HG03064 (cell line): ENCODE measurements around the gene MRPL24.
"Not testable (repeated sequence)": the region's sequence is repeated elsewhere in the genome, so short reads cannot be mapped to it uniquely, and the experiment has no call there.

ENCODE experiments used
- ATAC-seq: cut with Tn5 transposase; IDR thresholded peaks from one replicate; pipeline ENCODE4 v1.9.1; 2021; ENCODE audit warnings: low read depth; ENCODE audit not compliant: unreplicated experiment

The MRPL24 gene

DNA sequence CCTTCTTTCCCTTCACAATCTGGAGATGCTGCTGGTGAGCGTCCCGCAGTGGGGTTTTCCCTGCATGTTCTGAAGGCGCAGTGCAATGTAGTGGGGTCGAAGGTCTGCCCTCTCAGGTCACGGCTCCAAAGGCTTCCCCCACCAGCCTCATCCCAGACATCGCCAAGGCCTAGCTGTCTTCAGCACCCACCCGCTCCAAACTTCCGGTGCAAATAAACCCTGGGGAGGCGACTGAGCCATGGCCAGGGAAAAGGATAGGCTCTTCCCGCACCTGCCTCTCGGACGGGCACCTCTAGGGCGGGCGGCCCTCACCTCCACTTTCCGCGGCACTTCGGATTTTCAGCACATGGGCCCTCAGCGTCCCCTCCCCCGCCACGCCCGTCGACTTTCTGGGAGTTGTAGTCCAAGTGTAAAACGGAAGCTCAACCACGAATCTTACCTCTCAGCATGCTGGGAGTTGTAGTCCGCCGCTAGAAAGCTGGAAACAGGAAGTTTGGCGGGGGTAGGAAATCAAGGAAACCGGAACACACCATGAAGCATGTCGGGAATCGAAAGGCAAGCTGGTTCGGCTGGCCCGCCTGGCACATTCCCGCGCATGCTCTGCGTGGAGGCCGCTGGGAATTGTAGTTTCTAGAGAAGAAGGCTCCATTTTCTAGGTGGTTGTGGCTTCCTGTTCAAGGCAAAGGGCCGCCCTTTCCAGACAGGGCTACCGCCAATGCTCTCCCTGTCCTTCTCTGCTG, at the start of gene MRPL24:
TSS of gene MRPL24 (minus strand) at position 348 of the 740 bp plus-strand sequence. CDS start 2,384 bp downstream, outside the sequence.
- peak; percentile 76 for ATAC-seq

DNA sequence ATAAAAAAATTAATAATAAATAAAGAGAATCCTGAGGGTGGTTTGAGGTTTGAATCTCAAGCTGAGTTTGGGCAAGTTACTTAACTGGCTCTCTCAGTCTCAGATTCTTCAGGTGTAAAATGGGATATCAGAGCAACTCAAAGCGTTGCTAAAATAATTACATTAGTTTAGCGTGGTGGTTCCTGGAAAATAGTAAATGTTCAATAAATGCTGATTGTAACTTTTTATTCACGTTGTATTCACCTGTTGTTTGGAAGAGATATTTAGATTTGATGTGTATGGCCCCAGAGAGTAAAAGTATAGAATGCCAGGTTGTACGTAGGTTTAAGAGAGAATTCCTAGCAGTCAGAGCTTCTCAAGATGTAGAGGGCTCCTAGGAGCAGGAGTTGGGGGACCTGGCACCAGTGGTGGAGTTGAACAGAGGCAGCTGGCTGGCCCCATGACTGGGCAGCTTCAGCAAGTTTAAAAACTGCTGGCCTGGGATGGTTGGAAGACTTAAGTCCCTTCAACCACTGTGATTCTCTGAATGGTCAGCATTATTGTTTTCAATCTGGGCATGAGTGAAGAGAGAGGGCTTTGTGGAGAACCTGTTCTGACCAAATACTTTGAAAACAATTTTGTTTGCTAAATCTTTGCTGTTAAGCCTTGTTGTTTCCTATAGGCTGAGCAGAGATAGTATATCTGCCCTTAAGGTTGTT, 48.9 kb upstream of the MRPL24 start:
- no peak for ATAC-seq

DNA sequence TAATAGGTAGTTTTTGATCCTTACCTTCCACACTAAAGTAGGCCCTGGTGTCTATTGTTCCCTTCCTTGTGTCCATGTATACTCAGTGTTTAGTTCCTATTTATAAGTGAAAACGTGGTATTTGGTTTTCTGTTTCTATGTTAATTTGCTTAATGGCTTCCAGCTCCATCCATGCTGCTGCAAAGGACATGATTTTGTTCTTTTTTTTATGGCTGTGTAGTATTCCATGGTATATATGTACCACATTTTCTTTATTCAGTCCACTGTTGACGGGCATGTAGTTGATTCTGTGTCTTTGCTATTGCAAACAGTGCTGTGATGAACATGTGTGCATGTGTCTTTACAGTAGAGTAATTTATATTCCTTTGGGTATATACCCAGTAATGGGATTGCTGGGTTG, 47.2 kb upstream of the MRPL24 start:
- no peak for ATAC-seq

DNA sequence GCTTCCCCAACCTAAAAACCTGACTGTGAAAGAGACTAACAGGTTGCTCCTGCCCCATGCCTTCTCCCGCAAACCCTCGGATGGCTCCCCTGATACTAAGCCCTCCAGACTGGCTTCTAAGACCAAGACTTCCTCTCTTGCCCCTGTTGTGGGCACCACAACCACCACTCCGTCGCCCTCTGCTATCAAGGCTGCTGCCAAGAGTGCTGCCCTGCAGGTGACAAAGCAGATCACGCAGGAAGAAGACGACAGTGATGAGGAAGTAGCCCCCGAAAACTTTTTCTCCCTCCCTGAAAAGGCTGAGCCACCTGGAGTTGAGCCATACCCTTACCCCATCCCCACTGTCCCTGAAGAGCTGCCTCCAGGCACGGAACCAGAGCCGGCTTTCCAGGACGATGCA, 45.8 kb upstream of the MRPL24 start:
- ATAC-seq: no peak

DNA sequence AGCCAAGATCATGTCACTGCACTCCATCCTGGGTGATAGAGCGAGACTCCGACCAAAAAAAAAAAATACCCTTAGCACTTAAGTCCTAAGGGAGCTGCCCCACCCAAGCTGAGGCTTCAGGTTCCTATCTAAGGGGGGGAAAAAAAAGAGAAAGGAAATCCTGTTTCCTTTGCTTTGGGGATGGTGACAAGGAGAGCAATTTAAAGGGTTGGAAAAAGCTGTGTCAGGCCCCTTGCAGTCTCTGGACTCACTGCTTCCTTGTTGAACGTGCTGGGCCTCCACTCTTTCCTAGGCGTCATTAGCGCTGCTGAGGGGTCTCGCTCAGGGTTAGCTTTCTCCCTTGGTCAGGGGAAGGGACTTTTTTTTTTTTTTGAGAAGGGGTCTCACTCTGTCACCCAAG, 44.6 kb upstream of the MRPL24 start:
- ATAC-seq: no peak

DNA sequence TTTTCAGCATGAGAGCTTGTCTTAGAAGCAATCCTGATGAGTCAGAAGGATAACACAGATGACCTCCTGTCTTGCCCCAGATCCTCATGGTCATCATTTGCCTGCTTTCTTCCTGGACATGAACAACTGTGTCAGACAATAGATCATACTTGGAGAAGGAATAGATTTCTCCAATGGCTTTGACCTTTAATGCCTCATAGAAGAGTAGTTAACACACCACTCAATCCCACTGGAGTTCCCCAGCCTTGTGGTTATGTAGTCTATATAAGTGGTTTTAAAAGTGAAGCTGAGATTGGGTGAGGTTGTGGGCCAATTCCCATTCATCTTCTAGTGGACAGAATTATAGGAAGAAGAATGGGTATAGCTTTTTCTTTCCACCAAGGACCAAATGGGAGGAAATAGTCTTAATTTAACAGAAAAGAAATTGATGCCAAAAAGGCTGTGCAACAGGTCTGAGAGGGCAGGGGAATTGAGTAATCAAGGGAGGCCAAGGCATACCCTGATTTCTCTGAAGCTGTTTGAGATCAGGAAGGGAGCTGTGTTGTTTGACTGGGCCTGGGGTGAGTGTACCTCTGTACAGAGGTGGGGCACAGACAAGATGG, 40.8 kb upstream of the MRPL24 start:
- no peak for ATAC-seq

DNA sequence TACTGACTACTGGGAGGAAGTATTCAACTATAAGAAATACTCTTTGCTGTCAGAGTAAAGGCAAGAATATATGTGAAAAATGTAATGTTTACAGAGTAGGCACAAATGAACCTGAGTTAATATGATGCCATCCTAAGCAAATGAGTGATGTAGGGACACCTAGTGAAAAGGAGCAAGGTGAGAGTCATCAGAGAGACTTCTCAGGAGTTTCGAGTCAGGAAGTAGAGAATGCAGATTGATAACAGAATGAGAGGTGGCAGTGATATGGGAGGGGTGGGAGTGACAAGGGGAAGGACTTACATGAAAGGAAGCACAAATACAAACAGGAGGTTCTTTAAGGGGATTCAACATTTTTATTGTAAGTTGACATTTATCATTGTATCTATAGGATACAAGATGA, 36.7 kb upstream of the MRPL24 start:
- ATAC-seq: no peak

DNA sequence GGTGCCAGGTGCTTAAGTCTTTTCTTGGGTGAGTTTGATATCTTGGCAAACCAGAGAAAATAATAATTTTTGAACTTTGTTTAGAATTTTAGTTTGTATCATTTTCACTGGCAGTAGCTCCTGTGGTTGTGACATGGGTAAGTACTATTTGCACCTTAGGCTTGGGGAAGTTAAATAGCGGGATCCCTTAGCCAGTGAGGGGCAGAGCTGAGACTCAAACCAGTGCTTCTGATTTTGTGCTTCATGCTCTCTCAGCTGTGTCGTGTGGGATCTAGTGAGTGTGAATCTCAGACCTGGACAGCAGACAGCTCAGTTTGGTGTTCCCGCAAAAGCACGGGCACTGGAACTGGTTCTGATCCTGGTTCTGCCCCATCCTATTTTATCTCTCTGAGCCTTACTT, 36.1 kb upstream of the MRPL24 start:
- ATAC-seq: no peak

DNA sequence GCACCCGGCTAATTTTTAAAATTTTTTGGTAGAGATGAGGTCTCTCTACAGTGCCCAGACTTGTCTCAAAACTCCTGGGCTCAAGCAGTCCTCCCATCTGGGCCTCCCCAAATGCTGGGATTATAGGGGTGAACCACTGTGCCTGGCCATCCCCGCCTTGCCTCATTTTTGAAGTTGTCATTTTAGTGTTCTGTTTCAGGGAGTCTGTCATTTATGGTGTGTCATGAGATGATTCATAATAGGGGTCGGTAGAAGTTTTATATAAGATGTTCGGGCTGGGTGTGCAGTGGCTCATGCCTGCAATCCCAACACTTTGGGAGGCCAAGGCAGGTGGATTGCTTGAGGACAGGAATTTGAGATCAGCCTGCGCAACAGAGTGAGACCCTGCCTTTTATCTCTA, 34.9 kb upstream of the MRPL24 start:
- no peak for ATAC-seq

DNA sequence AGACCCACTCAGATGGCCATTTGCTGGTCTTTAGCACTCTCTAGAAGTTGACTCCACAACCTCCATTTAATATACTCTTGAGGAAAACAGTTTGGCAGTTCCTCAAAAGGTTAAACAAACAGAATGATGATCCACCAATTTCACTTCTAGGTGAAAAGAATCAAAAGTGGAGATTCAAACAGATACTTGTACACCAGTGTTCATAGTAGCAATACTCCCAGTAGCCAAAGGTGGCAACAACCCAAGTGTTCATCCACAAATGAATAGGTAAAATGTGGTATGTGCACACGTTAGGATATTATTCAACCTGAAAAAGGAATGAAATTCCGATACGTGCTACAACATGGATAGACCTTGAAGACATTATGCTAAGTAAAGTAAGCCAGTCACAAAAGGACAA, 32.7 kb upstream of the MRPL24 start:
- ATAC-seq: no peak

DNA sequence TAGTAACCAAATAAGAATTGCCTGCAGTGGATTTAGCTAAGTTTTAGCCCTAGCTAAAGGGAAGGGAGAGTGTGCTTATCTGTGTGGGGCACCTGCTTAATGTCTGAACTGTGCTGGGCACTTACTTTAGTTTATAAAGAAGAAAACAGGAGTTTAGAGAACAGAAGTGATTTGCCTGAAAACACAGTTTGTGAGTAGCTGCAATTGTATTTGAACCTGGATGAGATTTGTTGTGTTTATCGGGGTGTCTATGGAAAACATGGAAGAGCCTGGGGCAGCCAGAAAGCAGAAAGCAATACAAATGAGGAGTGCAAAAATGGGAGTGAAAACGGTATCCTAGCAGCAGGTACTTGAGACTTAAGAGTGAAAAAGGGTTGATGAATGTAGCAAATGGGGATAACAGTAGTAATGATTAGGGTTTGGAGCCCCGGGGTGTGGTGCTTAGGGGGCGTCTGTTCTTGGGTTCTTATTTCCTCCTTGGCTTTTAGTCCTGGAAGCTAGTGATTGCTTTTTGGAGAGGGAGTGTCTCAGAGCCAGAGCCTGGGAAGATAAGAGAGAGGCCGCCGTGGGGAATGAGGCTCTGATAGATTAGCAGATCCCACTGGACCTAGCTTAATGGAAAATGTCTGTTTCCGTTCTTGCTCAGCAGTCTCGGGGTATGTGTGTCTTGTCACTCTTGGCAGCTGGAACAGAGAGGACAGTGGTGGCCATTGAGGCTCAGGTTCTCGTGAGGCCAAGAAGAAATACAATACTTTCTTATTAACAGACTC, 32.0 kb upstream of the MRPL24 start:
- no peak for ATAC-seq

DNA sequence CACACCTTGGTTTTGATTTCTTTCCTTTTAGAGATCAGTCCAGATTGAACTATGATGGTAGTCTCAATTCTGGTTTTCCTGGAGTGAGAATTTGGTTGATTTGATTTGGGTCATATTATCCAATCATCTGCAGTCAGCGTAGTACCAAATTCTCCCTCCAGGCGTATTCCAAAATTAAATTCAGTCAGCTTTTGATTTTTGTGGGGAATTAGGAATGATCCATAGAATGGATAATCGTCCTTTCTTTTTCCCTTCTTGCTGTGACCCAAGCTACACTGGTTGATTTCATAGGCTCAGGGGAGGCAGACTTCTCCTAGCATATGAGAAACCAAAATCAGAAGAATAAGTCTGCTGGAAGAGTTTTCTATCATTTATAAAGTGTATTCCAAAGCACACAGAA, 31.3 kb upstream of the MRPL24 start:
- no peak for ATAC-seq

DNA sequence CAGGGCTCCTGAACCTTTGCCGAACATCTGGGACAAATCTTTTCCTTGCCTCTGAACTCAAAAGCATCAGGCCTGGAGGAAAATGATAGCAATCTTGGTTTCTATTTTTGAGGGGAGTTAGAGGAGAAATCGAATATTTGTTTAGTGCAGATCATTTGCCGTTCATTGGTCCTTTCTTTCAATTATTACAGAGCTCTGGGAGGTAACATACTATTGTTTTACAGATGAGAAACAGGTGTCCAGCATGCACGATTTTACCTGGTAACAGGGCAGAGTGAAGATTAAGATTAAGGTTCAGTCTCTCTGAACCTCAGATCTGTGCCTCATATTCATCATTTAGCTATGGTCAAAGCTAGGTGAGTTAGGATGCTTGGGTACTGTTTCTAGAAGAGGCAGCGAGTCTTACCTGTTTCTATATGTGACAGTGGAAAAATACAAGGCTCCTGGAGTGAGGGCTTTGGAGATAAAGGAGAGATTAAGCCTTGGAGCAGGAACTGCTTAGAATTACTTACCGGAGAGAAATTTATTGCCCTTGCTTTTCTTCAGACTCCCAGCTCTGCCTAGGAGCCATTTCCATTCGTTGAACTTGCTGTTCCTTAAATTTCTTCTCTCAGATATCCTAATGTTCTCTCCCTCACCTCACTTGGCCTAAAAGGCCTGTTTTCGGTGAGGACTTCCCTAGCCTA, 27.9 kb upstream of the MRPL24 start:
- ATAC-seq: no peak

DNA sequence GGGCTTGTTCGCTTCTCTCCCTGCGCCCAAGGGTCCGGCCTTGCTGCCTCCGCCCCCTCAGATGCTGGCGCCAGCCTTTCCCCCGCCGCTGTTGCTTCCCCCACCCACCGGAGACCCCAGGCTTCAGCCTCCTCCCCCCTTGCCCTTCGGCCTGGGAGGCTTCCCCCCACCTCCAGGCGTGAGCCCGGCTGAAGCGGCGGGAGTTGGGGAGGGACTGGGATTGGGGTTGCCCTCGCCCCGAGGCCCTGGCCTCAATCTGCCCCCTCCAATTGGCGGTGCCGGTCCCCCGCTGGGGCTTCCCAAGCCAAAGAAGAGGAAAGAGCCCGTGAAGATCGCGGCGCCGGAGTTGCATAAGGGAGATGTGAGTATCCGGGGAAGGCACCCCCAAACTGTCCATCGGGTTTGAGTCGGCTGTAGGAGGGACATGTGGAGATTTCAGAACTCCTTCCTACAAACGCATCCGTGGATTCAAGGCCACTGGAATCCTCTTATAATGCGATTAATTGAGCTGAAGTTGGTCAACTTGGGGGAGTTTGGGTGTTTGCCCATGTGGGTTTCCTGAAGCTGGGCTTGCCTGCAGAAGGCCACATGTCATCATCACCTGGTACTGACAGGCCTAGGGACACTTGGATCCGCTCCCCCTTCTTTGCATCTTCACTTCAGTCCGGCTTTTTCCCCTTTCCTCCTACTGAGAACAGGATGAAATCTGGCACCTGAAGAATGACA, 27.2 kb upstream of the MRPL24 start:
- no peak for ATAC-seq

DNA sequence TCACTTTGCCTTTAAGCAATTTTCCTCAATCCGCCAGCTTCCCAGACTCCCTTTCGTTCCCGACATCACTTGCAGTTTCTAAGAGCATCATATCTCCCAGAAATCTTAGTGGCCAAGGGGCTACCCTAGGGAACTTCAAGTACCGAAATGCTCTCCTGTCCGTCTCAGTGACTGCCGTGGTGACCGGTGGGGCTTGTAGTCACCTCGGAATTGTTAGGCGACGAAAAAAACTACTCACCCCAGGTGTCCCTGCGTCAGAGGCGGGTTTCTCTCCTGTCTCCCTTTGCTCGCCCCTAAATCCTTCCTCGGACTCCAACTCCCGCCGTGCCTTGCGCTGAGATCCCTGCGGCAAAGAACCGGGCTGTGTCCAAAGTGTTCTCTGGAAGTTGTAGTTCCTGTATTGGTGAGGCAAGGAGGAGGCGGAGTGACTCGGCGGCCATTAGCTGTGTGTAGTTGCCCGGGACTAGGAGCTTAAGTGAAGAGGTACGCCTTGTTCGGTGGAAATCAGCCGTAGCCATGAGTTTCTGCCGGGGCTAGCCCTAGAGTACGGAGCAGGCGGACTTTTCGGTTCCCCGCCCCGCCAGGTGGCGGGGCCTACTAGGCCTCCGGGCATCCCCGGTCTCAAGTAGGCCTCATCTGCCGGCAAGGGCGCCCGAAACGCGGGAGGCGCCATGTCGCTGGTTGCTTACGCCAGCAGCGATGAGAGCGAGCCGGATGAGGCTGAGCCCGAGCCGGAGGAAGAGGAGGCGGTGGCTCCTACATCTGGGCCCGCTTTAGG, 26.4 kb upstream of the MRPL24 start, which contains the start of gene PRCC:
TSS of gene PRCC (plus strand) at position 435 of the 778 bp plus-strand sequence. CDS start at position 672, 237 bp downstream.
- ATAC-seq: peak; percentile 88

DNA sequence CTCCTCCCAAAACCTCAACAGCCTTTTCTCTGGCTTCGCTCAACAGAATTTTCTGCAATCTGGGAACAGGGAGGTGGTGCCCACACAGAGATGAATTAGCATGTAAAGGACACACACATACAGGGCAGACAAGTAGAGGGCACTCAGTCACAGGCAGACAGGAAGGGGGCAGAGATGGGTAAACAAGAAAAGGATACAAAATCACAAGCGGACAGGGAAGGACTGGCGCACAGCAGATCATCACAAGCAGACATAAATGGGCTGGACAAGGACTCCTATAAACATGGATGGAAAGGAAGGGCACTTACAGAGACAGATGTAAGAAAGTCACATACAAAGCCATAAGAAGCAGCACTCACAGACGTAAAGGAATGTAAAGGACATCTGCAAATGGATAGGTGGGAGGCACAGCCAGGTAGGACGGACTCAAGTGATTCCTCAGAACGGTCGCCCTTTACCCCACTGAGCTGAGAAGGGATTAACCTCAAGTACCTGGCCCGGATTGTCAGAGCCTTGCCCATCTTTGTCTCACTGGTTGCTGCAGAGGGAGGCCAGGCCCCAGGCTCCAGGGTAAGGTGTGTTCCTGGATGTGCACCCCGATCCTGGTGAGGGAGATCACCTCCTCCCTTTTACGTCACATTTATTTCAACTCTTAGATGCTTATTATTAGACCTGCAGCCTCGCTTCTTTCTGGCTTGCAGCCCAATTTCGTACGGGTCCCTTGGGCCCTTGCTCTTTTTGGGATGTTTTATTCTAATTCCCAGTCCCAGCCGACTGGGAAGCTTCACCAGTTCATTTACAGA, 25.6 kb upstream of the MRPL24 start:
- no peak for ATAC-seq

DNA sequence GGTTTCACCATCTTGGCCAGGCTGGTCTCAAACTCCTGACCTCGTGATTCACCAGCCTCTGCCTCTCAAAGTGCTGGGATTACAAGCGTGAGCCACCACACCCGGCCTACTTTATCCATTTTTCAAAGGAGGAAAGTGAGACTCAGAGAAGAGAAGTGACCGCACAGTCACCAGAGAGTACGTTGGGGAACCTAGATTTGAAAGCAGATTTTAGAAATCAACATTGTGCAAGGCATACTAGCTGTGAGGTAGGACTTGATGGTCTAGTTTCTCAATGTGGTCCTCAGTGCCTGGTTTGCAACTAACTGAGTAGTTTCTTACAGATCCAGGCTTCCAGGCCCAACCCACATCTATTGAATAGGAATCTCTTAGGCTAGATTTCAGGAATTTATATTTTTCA, 24.8 kb upstream of the MRPL24 start:
- no peak for ATAC-seq

DNA sequence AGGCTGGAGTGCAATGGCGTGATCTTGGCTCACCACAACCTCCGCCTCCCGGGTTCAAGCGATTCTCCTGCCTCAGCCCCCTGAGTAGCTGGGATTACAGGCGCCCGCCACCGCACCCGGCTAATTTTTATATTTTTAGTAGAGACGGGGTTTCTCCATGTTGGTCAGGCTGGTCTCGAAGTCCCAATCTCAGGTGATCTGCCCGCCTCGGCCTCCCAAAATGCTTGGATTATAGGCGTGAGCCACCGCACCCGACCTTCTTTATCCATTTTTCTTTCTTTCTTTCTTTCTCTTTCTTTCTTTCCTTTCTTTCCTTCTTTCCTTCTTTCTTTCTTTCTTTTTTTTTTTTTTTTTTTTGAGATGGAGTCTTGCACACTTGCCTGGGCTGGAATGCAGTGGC, 24.2 kb upstream of the MRPL24 start:
- not testable (repeated sequence) for ATAC-seq
